HepG2 (cell line): ENCODE results near the gene RPL18. TPM values are rescaled to one million over a fixed set of nuclear protein-coding genes. Genes with fewer than 3 reads are reported as not detected.

Experiments
- FOXM1 ChIP-seq: sonication (generic); formaldehyde crosslinking; IDR thresholded peaks from 2 replicates; pipeline ENCODE4 v1.5.0; 2020; ENCODE audit warnings: missing genetic modification reagents
- GMEB1 ChIP-seq: sonication (generic); formaldehyde crosslinking; IDR thresholded peaks from 2 replicates; pipeline ENCODE4 v1.5.1; 2020; ENCODE audit warnings: missing genetic modification reagents, mild to moderate bottlenecking, borderline replicate concordance
- HBP1 ChIP-seq: IDR thresholded peaks from 2 replicates; pipeline ENCODE4 v1.6.1; 2016; ENCODE audit warnings: low read depth, control low read depth
- KAT7 ChIP-seq: IDR thresholded peaks from 2 replicates; pipeline ENCODE4 v1.6.1; 2018; ENCODE audit warnings: borderline replicate concordance, missing compliant biosample characterization
- NFE2L2 ChIP-seq: fragments of 150-350 bp; IDR thresholded peaks from 2 replicates; pipeline ENCODE4 v1.6.1; 2014; ENCODE audit warnings: low read length
- NFIC ChIP-seq: IDR thresholded peaks from 2 replicates; pipeline ENCODE4 v1.6.1; 2012; ENCODE audit warnings: mild to moderate bottlenecking, low read length, inconsistent platforms
- RERE ChIP-seq: IDR thresholded peaks from 2 replicates; pipeline ENCODE4 v1.6.1; 2016; ENCODE audit warnings: low read depth, missing genetic modification reagents, missing compliant biosample characterization
- SMC3 ChIP-seq: IDR thresholded peaks from 2 replicates; pipeline ENCODE4 v1.6.1; 2011; ENCODE audit warnings: low read length, improper control_type of control experiment
- YY1 ChIP-seq: IDR thresholded peaks from 2 replicates; pipeline ENCODE4 v1.6.1; 2011; ENCODE audit warnings: low read length, low read depth, moderate library complexity, mild to moderate bottlenecking; ENCODE audit not compliant: insufficient read depth, insufficient replicate concordance
- ZBED4 ChIP-seq: sonication (generic); formaldehyde crosslinking; IDR thresholded peaks from 2 replicates; pipeline ENCODE4 v1.4.0; 2020; ENCODE audit warnings: missing genetic modification reagents, borderline replicate concordance
- ZNF275 ChIP-seq: sonication (generic); formaldehyde crosslinking; IDR thresholded peaks from 2 replicates; pipeline ENCODE4 v1.8.0; 2022; ENCODE audit warnings: missing genetic modification reagents, mild to moderate bottlenecking, inconsistent platforms, borderline replicate concordance
- ZSCAN30 ChIP-seq: sonication (generic); formaldehyde crosslinking; IDR thresholded peaks from 2 replicates; pipeline ENCODE4 v1.5.0; 2020; ENCODE audit warnings: mild to moderate bottlenecking, missing genetic modification reagents
- polyA plus RNA-seq, 8 experiments: library from polyadenylated mRNA; depleted of rRNA in 3 of 8; stranded (reverse) in 7 of 8; unstranded in 1 of 8; fragments of >200 nt; fragmentation: Illumina TruSeq in 4 of 8; extraction: Trizol in 4 of 8; gene quantifications; 2 replicates each; pipeline versions ENCODE4 v1.2.1 to v1.2.3, GENCODE V29; 2011 to 2016; ENCODE audit warnings: low read depth in 4 of 8, missing spikeins in 1 of 8, mixed read lengths in 1 of 8; ENCODE audit not compliant: insufficient read depth in 1 of 8
- total RNA-seq, 5 experiments: library from RNA; depleted of rRNA; stranded (reverse); fragments of >200 nt; fragmentation: Illumina TruSeq; extraction: Trizol; gene quantifications; 2 replicates each; pipeline ENCODE4 v1.2.3, GENCODE V29; 2016; ENCODE audit warnings: low read depth in 1 of 5

Gene RPL18
- total and polyA plus RNA-seq, 2 of the 13 experiments (the other 11 are each of a cell fraction or from before 2014, with no cell fraction given), result 1,485 to 1,639 TPM

- TF ChIP-seq ZBED4 (CRISPR knock-in tag), result no peak
- TF ChIP-seq HBP1, result 0 out of 2 replicates have a peak, but pooled peaks have one; percentile 43
- TF ChIP-seq ZSCAN30 (CRISPR knock-in tag), result no peak
- no peak for TF ChIP-seq RERE
- TF ChIP-seq NFE2L2, result no peak
- no peak for TF ChIP-seq KAT7
- peak; percentile 85 for TF ChIP-seq GMEB1 (CRISPR knock-in tag)
- no peak for TF ChIP-seq SMC3
- no peak for TF ChIP-seq ZNF275 (CRISPR knock-in tag)
- no peak for TF ChIP-seq FOXM1 (CRISPR knock-in tag)
- no peak for TF ChIP-seq NFIC
- peak; percentile 99 for TF ChIP-seq YY1
Observed at GRCh38 chr19:48624067-48624594, 5.2 kb upstream of the RPL18 start (continued).
